GM12873 (cell line): ENCODE data around the gene GPR108.

Experiments used
- CTCF ChIP-seq: IDR thresholded peaks from 2 replicates; pipeline ENCODE4 v1.5.1; 2012; ENCODE audit warnings: low read depth, mild to moderate bottlenecking, moderate library complexity, low read length, control low read depth; ENCODE audit not compliant: insufficient read depth; ENCODE audit errors: missing control alignments

Gene GPR108

GRCh38 chr19:6766357-6767080, 29.1 kb upstream of the GPR108 start:
- no peak for TF ChIP-seq CTCF

DNA sequence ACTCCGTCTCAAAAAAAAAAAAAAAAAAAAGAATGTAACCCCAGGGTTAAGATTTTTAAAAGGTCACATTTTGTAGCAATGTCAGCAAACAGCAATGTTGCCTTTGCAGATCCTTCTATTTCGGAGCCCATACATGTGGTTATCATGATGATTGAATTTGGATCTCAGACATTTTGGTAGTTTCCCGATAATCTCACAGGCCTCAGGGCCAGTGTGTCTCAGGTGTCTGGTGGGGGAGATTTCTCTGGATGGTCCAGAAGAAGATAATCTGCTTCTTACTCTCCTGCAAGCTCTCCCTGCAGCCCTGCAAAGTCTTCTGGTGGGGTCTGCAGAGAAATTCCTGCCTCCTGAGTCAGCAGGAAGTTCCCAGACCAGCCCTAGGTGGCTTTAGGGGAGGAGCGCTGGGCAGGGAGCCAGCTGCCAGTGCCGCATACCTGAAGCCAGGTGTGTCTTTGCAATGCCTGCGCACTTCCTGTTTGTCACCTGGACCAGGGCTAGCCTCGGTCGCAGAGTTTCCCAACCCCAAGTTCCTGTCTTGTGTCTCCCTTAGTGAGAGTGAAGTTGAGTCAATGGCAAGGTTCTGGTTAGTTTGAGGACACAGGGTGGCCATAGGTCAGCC, 28.5 kb upstream of the GPR108 start:
- no peak for TF ChIP-seq CTCF

DNA sequence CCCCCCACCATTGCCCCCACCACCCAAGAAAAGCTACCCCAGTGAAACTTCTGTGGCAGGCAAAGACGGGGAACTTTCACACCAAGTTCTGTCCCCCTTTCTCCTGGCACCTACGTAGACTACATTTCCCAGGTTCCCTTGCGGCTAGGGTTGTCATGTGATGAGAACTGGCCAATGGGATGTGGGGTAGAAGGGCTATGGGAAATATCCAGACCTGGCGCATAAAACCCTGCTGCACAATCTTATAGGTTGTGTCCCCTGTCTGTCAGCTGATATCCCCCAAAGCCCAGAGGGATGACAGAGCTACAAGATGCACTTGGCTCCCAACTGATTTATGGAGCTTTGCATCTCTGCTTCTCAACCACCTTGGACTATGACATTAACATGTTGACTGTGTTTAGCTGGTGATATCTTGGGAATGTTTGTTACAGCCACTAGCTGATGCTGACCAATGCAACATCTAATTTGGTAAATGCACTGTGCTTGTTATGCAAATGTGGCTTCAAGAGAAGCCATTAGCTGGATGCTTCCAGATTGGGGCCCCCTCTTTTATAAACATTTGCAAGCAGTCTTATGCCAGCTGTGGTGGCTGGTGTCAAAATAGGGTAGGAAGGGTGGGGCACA, 23.8 kb upstream of the GPR108 start:
- no peak for TF ChIP-seq CTCF

DNA sequence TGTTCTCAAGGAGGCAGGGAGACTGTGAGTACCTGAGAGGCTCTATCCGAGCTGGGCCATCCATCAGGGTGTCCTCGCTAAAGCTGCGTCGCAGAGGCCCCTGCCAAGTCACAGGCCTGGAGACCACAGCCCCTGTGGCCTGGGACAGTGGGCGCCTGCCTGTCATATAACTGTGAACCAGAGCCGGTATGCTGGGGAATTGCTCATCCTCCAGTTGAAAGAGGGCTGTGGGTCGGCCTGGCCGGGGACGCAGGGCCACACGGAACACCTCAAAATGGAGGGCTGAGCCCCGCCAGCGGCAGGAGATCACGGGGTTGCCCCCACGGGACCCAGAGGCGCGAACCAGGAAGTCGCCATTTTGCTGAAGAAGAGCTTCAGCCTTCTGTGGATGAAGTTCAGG, 23.2 kb upstream of the GPR108 start:
- no peak for TF ChIP-seq CTCF

DNA sequence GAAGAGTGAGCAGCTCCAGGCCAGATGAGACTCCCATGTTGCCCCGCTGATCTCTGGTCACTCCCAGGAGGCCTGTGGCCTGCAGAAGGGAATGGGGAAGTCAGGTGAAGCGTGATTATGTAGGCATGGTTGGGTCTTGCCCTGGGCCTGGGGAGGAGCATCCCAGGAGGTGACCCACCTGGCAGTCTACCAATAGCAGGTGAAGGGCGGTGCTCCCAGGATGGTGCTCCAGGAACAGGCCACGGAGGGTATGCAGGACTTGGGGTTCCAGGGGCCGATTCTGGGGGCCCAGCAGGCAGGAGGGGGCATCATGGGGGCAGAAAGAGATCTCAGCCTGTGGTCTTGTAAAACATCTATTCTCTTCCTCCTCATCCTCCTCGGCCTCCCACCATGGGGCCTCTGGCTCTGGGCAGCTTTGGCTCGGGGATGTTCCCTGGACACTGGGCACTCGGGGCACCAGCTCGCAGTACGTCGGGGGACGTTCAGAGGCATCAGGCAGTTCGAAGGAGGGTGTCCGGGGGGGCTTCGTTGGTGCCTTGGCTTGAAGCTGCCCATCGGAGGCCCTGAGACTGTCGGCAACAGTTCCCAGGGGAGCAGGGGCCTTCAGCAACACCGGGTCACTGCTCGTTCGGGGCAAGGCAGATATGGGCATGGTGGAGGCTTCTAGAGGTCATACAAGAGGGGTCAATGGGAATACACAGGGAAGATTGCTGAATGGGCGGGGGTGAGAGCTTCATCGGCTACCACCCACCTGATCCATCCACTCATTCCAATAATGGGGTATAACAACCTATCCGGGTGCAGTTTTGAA, 17.5 kb upstream of the GPR108 start:
- TF ChIP-seq CTCF: no peak

- TF ChIP-seq CTCF: no peak
Measured at GRCh38 chr19:6754136-6754535, 16.8 kb upstream of the GPR108 start.
